Left lung (tissue), 10 donors: ENCODE measurements around the gene FARP1. TPM values are rescaled to one million over a fixed set of nuclear protein-coding genes. Genes with fewer than 3 reads are reported as not detected.

ENCODE experiments used
- ATAC-seq: fragments of 200-7000 bp; cut with Tn5 transposase; one replicate; pipeline ENCODE4 v1.9.1; 2020; ENCODE audit warnings: moderate library complexity
- DNase-seq, 4 donors: peaks; one replicate each; pipeline ENCODE4 v3.0.0-alpha.2; 2013 to 2020
- H3K27ac ChIP-seq, 2 donors: fragments of 200-600 bp; sonication (generic) in 1 of 2; one replicate each; pipeline versions ENCODE4 v1.5.0 to v1.8.0; 2020 to 2021
- H3K27me3 ChIP-seq, 2 donors: fragments of 200-600 bp; sonication (generic) in 1 of 2; one replicate each; pipeline versions ENCODE4 v1.5.0 to v1.8.0; 2020 to 2021
- H3K36me3 ChIP-seq, 2 donors: fragments of 200-600 bp; sonication (generic) in 1 of 2; one replicate each; pipeline versions ENCODE4 v1.5.0 to v1.8.0; 2020 to 2021
- H3K4me1 ChIP-seq, 2 donors: fragments of 200-600 bp; one replicate each; pipeline ENCODE4 v1.8.0; 2021
- H3K4me3 ChIP-seq, 2 donors: fragments of 200-600 bp; sonication (generic) in 1 of 2; one replicate each; pipeline versions ENCODE4 v1.5.0 to v1.8.0; 2020 to 2021; ENCODE audit warnings: mild to moderate bottlenecking in 1 of 2
- H3K9me3 ChIP-seq, 2 donors: fragments of 200-600 bp; sonication (generic) in 1 of 2; one replicate each; pipeline versions ENCODE4 v1.5.0 to v1.8.0; 2020 to 2021
- intact Hi-C, 2 donors: fragments of 100-400 bp; cut with DNase I; formaldehyde crosslinking; loops; one replicate each; pipeline versions ENCODE4 v1.11.2 to v1.14.2; 2022
- polyA plus RNA-seq, 6 donors: library from polyadenylated mRNA; unstranded; fragments of 120-200 nt; gene quantifications; one replicate each; pipeline ENCODE4 v1.2.1, GENCODE V29; 2013; ENCODE audit not compliant: insufficient read length in 6 of 6
- total RNA-seq, 2 donors: library from RNA; stranded (reverse); fragmentation: NEBNext Ultra II Directional; extraction: Animal tissue kit (Norgen Biotek cat#: 25700); gene quantifications; one replicate each; pipeline ENCODE4 v1.2.1, GENCODE V29; 2021
- TF ChIP-seq, protein P1 (sequence below), 2 donors: fragments of 200-600 bp; sonication (generic) in 1 of 2; IDR thresholded peaks; one replicate each; pipeline versions ENCODE4 v1.5.0 to v1.8.0; 2021; ENCODE audit warnings: antibody characterized with exemption in 2 of 2
- donor health status: DM: no; HTN: yes; CAD: no.
- donor health status: DM: no; HTN: no; CAD: no.

FARP1 gene
- total and polyA plus RNA-seq, 8 donors: 78.9 to 142 (median 132) TPM

DNA sequence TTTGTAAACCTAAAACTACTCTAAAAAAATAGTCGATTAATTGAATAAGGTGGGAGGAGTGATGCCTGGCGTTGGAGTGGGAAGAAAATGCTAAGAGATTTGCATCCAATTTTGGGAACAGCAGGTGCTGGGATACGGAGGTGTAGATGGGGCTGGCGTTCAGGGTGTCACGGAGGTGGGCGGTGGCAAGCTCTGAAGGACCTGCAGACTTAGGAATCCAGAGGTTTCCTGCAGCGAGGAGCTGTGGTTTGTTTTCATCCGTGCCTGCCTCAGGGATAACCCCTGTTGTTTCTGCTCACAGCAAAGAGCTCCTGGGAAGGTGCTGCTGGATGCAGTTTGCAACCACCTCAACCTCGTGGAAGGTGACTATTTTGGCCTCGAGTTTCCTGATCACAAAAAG, 200.6 kb downstream of the FARP1 start:
- Histone ChIP-seq H3K27ac (no peak overlapping the region), H3K27me3 (no peaks in the 10 kb centered on the region), H3K4me3 (no peak overlapping the region), H3K4me1 (peaks cover 0 to 6% of the 10 kb centered on the region in 2 donors), H3K9me3 (no peaks in the 10 kb centered on the region), H3K36me3 (no peaks in the 10 kb centered on the region)
- intact Hi-C loops: no loop called here
- TF ChIP-seq, protein P1, sequence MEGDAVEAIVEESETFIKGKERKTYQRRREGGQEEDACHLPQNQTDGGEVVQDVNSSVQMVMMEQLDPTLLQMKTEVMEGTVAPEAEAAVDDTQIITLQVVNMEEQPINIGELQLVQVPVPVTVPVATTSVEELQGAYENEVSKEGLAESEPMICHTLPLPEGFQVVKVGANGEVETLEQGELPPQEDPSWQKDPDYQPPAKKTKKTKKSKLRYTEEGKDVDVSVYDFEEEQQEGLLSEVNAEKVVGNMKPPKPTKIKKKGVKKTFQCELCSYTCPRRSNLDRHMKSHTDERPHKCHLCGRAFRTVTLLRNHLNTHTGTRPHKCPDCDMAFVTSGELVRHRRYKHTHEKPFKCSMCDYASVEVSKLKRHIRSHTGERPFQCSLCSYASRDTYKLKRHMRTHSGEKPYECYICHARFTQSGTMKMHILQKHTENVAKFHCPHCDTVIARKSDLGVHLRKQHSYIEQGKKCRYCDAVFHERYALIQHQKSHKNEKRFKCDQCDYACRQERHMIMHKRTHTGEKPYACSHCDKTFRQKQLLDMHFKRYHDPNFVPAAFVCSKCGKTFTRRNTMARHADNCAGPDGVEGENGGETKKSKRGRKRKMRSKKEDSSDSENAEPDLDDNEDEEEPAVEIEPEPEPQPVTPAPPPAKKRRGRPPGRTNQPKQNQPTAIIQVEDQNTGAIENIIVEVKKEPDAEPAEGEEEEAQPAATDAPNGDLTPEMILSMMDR (IDR thresholded peaks at IDR 0.05): no peak
- ATAC-seq: no peak
- no peak for DNase-seq

DNA sequence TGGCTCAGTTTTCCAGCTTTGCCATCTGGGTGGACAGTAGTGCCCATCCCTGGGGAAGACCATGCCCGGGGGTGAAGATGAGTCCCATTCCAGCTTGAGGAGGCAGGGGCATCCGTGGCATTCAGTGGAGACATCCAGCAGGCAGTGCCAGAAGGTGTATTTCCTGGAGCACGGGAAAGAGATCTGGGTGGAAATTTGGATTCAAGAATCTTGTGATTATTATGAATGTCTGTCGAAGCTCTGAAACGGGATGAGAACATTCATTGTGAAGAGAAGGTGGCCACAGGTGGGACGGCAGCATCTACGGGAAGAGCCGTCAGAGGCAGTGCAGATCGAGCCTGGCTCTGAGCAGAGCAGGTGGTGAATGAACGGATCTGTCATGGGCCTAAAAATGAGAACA, 201.5 kb downstream of the FARP1 start:
- Histone ChIP-seq H3K27ac (no peak overlapping the region), H3K36me3 (no peaks in the 10 kb centered on the region), H3K4me3 (no peak overlapping the region), H3K27me3 (no peaks in the 10 kb centered on the region), H3K4me1 (peaks cover 0 to 6% of the 10 kb centered on the region in 2 donors), H3K9me3 (no peaks in the 10 kb centered on the region)
- no peak for DNase-seq
- TF ChIP-seq, protein P1 (IDR thresholded peaks at IDR 0.05): no peak
- ATAC-seq: no peak
- intact Hi-C loops: no loop called here

DNA sequence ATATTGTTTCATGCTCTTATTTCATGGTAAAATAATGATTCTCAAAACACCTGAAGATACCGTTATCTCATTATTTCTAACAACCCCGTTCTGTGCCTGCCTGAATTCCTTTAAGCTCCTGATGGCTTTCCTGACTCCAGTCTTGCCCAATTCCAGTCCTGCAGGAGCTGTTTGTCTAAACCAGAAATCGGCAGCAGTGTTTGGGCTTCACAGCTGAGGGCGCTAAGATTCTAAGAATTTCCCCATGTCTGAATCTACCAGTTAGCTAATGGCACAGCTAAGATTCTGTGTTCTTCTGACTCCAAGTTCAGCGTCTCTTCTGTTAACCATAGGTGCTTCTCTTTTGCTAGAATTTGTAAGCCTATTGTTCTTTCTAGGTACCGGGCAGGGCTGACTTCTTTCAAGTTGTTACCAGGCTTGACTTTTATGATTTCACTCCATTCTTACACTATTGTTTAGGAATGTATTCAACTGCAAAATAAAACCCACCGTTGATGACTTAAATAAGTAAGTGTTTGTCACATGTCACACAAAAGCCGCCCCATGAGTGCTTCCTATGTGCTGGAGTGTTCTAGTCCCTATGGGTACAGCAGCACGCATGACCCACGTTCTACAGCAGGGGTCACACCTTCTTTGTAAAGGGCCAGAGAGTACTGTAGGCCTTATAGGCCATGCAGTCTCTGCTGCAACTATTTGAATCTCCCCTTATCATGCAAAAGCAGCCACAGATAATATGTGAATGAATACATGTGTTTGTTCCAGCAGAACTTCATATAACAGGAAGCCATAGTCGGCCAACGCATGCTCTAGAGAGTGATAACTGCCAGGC, 202.4 kb downstream of the FARP1 start:
- DNase-seq (no peak), ATAC-seq (peak; percentile 43)
- Histone ChIP-seq H3K36me3 (no peaks in the 10 kb centered on the region), H3K4me3 (no peak overlapping the region), H3K27ac (no peak overlapping the region), H3K27me3 (no peaks in the 10 kb centered on the region), H3K4me1 (peaks cover 0 to 6% of the 10 kb centered on the region in 2 donors), H3K9me3 (no peaks in the 10 kb centered on the region)
- TF ChIP-seq, protein P1 (IDR thresholded peaks at IDR 0.05): no peak
- intact Hi-C loops: no loop called here

DNA sequence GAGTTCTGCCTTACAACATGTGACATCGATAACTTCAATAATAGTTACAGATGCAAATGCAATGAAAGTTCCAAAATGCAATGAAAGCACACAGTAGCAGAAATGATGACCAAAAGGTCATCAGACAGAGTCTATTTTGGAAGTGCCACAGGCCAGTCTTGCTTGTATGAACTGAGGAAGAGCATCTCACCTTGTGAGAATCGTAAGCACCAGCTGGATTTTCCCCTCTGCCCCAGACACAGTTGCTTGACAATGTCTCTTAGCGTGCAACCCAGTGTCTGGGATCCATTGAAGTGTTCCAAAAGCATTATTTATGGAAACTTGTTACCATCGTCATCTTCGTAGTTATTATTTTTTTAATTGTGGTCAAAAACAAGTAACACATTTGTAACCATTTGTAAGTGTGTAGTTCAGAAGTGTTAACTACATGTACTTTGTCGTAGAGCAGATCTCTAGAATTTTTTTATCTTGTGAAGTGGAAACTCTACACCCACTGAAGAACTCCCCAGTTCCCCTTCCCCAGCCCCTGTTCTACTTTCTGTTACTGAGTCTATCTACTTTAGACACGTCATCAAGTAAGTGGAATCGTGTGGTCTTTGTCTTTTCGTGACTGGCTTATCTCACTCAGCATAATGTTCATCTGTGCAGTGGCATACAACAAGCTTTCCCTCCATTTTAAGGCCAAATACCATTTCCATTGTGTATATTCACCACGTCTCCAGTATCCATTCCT, 204.2 kb downstream of the FARP1 start:
- no peak for DNase-seq
- TF ChIP-seq, protein P1 (IDR thresholded peaks at IDR 0.05): no peak
- peaks cover 0 to 6% of the 10 kb centered on the region in 2 donors for H3K4me1 ChIP-seq
- no peak overlapping the region for H3K4me3 ChIP-seq
- intact Hi-C loops: no loop called here
- no peaks in the 10 kb centered on the region for H3K27me3 ChIP-seq
- H3K9me3 ChIP-seq: no peaks in the 10 kb centered on the region
- no peak for ATAC-seq
- H3K36me3 ChIP-seq: no peaks in the 10 kb centered on the region
- H3K27ac ChIP-seq: no peak overlapping the region

DNA sequence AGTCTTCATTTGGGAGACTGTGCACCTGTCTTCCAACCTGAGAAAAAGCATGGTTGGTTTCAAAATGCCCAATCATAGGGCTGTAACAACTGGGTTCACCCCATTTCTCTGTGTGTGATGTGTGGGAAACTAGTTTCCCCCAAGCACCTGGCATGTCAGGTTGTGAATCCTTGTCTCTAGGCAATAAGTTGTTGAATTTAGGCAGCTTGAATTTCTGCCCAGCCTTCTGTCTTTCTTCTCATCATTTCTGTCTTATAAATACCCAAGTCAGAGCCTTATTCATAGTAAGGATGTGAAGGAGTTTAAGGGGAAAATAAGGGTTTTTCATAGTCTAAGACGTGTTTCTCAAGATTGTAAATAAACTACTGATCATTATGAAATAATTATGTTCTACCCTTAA, 204.9 kb downstream of the FARP1 start:
- ATAC-seq (no peak), DNase-seq (no peak)
- intact Hi-C loops: no loop called here
- Histone ChIP-seq H3K9me3 (no peaks in the 10 kb centered on the region), H3K36me3 (no peaks in the 10 kb centered on the region), H3K4me1 (peaks cover 0 to 6% of the 10 kb centered on the region in 2 donors), H3K4me3 (no peak overlapping the region), H3K27me3 (no peaks in the 10 kb centered on the region), H3K27ac (no peak overlapping the region)
- TF ChIP-seq, protein P1 (IDR thresholded peaks at IDR 0.05): no peak
